Measurements from ENCODE around the gene SLC6A9.

Gene SLC6A9

DNA sequence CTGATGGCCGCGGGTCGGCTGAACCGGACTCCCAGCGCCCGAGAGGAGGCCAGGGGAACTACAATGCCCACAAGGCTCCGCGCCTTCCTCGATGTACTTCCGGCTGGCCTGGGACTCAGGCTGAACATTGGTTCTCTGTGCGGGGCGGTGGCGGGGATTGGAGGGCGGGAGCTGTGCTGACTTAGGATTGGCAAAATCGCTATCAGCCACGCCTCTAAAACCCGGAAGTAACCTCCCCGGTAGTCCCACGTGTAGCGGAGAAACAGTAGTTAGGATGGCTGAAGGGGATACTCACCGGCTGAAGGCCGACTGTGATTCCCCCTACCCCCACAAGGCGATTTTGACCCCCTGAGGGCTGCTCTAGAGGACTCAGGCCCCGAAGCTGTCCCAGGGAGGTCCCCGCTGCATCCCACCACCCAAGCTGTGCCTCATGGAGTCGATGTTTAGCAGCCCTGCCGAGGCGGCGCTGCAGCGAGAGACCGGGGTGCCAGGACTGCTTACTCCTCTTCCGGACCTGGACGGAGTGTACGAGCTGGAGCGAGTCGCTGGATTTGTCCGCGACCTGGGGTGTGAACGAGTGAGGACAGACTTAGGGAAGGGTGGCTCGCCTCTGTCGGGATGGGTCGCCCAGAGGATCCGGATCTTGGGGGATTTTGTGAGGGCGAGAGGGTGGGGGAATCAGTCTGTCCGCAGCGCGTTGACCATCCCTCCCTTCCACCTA, 61.4 kb downstream of the SLC6A9 start, which contains the start of gene DPH2:
TSS of gene DPH2 (plus strand) at position 265 of the 721 bp plus-strand sequence. CDS start at position 431, 166 bp downstream.
- peak; percentile 94 for DNase-seq (ENCODE audit: low read depth)

DNA sequence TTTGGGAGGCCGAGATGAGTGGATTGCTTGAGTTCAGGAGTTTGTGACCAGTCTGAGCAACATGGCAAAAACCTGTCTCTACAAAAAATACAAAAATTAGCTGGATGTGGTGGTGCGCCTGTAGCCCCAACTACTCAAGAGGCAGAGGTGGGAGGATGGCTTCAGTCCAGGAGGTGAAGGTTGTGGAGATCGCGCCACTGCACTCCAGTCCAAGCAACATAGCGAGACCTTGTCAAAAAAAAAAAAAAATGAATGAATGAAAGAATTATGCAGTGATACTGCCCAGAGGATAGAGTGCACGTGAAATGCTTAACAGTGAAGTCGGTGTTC, 61.9 kb downstream of the SLC6A9 start:
- no peak for DNase-seq (ENCODE audit: low read depth)

DNA sequence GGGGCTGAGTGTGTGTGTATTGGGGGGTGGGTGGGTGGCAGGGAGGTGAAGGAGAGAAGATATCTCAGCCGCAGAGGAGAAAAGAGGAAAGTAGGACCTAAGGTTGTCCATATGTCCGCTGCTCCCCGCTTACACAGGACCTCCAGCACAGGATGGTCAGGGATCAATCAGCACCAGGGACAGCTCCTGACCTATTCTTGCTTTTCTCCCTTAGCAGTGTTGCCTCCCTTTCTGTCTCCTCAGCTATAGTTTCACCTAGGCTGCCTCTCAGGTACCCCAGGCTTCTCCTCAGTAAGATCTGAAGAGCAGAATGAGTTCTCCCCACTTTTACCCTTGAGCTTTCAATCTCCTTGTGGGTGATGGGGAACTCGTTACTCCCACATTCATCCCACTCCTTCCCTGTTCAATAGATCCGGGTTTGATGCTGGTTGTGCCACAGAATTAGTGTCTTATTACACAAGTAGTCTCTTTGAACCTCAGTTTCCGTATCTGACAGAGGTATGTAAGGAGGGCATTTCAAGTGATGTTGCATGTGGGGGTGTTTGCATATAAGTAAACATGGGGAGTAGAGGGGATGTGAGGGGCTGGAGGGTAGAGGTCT, 62.8 kb downstream of the SLC6A9 start:
- DNase-seq (ENCODE audit: low read depth): no peak

DNA sequence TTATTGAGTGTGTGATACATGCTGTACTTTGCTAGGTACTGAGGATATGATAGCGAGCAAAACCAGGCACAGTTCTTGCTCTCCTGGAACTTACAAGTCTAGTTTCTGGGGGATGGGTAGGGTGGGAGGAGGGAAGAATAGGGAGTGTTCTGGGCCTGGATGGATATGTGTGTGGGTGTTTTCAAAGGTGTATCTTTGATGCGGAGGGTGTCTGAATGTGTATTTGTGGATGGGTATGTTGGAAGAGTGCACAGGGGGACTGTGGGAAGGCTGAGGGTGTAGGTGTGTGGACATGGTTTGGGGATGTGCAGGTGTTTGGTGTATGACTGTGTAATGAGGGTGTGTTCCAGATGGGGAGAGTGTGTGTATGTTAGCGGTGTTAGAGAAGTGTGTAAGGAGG, 65.9 kb downstream of the SLC6A9 start:
- no peak for DNase-seq (ENCODE audit: low read depth)

DNA sequence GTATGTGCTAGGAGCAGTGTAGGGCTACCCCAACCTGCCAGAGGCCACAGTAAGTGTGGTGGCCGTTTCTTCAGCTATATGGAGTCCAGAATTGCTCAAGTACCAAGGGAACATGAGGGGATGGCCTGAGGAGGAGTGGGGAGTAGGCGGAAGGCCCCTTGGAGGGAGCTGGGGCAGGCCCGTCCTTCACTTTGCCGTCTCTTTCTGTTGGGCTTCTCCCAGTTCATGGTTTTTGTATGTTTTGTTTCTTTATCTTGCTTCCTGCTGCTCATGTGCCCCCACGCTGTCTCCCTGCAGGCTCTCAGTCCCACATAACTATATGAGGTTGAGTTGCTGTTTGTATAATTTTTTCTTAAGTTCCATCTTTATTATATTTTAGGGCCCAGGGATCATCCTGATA, 67.4 kb downstream of the SLC6A9 start:
- no peak for DNase-seq (ENCODE audit: low read depth)

DNA sequence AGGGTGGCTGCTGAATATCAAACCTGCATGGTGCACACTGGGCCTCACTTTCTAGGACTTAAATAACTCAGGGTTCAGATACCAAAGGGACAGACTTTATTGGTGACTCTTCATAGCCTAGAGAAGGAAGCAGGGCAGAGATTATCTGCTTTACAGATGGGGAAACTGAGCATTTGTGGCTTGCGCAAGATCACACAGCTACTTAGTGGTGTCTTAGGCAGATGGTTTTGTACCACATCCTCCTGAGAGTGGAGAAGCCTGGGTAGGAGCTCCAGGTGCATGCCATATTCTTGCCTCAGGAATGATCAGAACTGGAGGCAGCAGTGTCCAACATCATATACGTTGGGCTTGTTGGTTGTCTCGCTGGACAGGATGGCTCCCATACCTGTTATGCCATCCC, 68.3 kb downstream of the SLC6A9 start:
- no peak for DNase-seq (ENCODE audit: low read depth)

DNA sequence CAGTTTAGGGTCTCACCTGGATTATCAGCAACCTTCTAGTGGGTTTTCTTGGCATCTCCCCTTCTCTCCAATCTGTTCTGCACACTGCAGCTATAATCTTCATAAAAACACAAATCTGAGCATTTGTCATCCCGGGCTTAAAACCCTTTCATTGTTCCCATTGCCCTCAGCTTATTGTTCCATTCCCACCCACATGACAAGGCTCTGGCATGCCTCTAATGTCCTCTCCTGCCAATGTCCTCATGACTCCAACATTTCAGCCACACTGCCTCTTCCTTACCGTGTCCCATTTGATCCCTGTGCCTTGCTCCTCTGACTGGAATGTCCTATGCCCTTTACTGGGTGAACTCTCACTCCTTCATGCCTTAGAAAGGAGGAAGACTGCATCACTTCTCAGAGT, 68.9 kb downstream of the SLC6A9 start:
- DNase-seq (ENCODE audit: low read depth): no peak

DNA sequence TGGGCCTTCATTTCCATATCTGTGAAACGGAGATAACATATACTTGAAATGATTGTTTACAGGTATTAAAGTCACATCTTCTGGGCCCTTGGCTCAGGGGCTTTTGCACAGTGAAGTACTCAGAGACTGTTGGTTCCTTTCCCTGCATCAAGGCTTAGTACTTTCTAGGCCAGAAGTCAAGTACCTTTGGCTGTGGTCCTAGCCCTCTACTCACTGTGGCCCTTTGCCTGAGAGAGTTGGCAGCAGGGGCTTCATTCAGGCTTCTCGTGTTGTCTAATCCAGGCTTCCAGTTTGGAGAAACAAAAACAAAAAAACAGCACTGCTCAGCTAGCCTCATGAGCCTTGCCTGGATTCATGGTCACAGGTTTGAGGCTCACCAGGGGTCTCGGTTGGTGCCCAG, 69.6 kb downstream of the SLC6A9 start:
- DNase-seq (ENCODE audit: low read depth): no peak

DNA sequence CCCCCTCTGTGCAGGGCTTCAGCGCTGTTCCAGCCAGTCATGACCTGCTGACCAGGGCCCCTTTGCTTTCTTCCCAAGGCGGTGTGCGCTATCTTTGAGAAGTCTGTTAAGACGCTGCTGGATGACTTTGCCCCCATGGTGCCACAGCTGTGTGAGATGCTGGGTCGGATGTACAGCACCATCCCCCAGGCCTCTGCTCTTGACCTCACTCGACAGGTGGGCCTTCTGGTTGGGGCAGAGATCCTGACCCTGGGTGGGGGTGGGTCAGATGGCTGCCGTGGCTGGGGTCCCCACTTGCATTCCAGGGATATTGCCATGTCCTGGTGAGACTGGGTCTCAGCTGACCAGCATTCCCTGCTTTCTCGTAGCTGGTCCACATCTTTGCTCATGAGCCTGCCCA, 70.5 kb downstream of the SLC6A9 start:
- DNase-seq (ENCODE audit: low read depth): no peak

DNA sequence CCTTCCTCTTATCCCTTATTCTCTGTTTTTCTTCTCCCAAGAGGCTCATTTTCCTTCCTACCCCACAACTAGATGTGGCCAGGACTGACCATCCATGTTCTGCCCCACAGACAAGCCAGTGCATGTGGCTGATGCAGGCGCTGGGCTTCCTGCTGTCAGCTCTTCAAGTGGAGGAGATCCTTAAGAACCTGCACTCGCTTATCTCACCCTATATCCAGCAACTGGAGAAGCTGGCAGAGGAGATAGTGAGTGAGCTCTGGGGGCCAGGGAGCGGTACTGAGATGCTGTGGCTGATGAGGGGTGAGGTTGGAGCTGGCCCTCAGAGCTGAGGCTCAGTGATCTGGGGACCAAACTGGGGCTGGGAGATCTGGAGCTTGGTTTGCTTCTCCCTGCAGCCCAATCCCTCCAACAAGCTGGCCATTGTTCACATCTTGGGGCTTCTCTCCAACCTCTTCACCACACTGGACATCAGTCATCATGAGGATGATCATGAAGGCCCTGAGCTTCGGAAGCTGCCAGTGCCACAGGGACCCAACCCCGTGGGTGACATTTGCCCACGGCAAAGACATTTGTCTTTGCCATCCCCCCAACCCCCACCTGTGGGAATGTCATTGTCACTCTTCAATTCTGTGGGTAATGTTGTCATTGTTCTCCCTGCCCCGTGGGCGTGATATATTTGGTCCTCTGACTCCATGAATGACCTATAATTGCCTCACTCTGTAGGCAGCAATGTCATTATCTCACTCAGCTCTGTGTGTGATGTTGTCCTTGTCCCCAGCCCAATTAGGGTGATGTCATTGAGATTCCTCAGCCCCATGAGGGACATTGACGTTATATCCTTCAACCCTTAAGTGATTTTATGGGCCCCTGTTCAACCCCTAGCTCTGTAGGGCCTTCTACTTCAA, 72.7 kb downstream of the SLC6A9 start:
- DNase-seq (ENCODE audit: low read depth): no peak

DNA sequence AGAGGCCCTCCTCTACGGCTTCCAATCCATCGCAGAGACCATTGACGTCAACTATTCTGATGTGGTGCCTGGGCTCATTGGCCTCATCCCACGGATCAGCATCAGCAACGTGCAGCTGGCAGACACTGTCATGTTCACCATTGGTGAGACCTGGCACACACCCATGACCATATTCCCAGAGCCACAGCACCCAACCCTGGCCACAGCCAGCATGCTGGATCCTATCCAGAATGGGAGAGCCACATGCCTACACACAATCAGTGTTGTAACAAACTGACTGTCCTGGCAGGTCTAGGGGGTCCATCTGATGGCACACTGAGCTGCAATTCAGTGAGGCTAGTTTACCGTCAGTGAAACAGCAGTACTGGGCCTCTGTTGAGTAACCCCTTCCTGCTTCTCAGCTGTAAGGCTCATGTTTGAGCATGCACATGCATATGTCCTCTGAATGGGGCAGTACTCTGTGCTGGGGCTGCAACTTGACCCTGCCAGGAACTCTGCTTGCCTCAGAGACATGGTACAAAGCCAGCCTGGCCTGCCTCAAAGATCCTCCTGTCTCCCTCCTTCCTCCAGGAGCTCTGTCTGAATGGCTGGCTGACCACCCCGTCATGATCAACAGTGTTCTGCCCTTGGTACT, 73.7 kb downstream of the SLC6A9 start:
- no peak for DNase-seq (ENCODE audit: low read depth)

DNA sequence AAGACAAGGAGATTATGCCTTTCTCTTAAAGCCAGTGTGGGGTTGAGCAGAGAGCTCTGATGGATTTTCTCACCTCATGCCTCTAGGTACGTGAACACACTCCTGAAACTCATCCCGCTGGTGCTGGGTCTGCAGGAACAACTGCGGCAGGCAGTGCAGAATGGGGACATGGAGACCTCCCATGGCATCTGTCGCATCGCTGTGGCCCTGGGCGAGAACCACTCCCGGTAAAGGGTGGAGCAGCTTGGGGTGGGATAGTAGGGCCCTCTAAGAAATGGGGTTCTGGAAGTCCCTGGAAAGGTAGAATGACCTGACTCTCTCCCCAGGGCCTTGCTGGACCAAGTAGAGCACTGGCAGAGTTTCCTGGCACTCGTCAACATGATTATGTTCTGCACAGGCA, 75.0 kb downstream of the SLC6A9 start:
- DNase-seq (ENCODE audit: low read depth): no peak

DNA sequence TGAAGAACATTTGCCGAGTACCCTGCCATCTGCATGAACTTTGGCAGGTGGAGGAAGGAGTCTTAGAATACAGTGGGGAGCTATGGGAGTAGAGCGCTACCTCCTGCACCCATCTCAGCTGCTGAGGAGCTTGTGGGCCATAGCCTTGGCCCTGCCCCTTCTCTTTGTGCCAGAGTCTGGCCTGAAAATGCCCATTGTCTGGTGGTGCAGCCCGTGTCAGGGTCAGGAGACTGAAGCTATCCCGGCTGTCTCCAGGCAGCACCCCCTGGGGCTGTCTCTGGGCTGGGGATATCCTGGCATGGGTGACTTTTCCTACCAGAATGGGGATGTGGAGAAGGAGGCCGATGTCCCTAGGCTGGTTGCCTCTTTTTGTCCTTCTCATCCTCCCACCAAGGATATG, 77.2 kb downstream of the SLC6A9 start:
- no peak for DNase-seq (ENCODE audit: low read depth)

DNA sequence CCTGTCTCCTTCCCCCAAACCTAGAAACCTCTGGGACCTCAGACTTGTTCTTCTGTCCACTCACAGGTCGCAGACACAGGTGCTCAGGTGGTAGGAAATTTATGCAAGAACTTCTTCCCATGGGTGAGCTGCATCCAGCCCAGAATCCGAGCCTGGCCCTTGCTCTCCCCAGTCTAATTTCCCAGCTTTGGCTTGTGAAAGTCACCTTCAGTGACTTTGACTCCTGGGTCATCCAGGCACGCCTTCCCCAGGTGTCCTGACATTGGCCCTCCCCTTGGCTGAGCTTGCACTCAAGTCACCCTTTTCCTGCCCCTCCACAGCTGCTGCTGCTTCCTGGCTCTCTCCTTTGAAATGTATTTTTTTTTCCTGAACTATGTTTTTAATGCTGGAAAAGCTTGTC, 77.9 kb downstream of the SLC6A9 start:
- DNase-seq (ENCODE audit: low read depth): no peak

DNA sequence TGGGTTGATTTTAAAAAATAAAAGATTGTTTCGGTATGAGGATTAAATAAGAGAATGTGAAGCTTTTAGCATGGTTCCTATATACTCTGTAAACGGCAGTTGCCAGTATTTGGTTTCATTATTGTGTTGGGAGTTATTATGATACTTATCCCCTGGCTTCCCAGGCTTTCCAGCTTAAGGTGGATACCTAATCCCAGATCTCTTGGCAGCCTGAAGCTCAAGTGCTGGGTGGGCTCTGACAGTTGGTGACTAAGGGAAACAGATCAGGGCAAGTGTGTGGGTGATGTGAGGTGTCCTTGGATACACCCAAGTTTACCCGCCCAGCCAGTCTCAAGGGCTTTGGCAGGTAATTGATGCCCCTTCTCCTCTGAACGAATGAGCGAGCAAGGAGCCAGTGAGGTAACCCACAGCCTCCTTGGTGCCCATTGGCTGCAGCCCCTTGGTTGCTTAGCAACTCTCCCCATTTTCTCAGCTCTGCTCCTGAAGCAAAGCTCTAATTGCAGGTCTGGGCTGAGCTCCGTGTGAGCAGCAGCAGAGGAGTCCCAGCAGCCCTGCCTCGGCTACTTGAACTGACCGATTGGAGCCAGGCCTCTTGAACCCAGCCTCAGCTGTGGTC, 78.4 kb downstream of the SLC6A9 start:
- no peak for DNase-seq (ENCODE audit: low read depth)

DNA sequence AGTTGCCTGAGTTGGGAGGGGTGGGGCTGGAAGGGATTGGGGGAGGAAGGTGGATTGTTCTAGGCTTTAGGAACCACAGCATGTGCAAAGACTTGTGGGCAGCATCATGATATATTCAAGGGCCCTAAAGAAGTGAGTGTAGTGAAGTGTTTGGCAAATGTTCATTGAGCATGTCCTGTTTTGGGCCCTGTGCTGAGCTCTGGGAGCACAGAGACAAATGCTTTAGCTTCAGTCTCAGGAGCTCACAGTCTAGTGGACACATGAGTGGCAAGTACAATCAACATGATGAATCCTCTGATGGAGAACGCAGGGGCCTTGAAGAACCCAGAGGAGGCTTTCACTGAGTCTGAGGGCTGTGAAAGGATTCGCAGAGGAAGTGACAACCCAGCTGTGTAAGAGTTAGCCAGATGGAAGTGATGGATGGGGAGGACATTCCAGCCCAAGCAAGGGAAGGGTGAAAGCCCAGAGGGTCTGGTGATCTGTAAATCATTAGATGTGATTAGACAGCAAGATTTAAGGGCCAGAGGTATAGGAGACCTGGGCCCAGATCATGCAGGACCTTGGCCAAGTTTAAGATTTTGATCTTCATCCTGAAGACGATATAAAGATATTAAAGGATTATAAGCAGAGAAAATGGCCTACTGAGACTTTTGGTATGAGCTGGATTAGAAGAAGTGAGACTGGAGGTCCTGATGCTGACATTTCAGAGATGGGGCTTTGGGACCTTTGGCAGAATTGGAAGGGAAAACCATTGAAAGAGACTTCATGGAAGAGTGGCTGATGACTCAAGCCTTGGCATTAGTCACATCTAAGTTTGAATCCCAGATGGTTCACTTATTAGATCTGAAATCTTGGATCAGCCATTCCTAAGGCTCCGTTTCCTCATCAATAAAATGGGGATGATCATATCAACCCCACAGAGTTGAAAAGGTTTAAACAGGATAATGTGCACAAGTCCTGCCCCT, 80.0 kb downstream of the SLC6A9 start:
- no peak for DNase-seq (ENCODE audit: low read depth)

DNA sequence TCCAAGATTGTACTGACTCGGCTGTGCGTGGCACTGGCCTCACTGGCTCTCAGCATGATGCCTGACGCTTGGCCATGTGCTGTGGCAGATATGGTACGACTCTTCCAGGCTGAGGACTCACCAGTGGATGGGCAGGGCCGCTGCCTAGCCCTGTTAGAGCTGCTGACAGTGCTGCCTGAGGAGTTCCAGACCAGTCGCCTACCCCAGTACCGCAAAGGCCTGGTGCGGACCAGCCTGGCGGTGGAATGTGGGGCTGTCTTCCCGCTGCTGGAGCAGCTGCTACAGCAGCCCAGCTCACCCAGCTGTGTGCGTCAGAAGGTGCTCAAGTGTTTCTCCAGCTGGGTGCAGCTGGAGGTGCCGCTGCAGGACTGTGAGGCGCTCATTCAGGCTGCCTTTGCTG, 81.6 kb downstream of the SLC6A9 start:
- no peak for DNase-seq (ENCODE audit: low read depth)

DNA sequence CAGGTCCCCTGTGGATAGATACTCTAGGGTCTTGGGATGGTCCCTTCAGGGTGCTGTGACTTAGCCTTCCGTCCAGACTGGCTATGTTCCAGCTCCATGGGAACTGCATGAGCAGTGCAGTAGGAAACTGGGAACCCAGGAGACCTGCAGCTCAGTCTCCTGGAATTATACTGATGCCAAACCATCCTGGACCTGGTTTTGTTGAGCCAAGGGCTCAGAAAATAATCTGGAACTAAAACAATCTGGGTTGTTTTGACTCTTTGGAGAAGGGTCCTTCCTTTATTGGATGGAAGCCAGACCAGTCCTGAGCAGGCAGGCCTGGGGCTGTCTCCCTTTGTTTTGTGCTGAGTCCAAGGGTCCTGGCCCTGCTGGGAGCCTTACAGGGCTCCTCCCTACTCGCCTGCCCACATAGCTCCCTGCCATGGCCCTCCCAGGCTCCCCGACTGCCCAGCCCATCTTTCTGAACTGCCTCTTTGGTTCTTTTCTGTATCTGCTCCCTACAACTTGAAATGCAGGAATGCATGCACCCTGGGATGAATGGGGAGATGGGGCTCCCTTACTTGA, 83.3 kb downstream of the SLC6A9 start:
- no peak for DNase-seq (ENCODE audit: low read depth)

DNA sequence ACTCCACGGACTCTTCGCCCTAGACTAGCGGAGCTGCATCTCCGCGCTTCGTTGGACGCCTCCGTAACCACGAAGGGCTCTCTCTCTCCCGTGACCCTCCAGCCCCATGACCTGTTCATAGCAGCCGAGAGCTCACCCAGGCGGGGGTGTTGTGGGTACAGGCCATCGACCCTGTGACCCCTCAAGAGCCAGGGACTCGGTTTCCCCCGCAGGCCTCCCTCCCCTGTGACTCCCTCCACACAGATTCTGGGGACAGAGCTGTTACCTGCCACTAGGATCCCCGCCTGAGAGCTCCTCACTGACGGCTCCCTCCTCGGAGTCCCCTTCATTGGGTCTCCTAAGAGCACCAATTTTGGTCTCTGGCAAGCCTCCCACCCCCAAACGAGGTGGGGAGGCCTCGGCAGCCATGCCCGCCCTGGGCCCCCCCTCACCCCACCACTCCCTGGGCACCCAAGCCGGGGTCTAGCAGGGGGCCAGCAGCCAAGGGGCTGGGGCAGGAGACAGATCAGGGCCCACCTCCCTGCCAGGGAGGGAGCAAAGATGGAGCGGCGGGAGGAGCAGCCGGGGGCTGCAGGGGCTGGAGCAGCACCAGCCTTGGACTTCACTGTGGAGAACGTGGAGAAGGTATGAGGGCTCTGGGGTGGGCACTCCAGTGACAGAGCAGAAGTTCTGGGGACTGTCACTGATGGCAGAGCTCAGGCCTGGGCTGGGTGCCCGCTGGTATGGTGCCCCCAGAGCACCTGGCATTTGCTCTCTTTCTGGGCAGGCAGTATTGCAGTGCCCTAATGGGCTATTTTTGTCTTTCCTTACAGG, 84.0 kb downstream of the SLC6A9 start:
- DNase-seq (ENCODE audit: low read depth): no peak
